CD4-positive, alpha-beta memory T cell (primary cell): ENCODE results near the gene ADCY7. TPM values are rescaled to one million over a fixed set of nuclear protein-coding genes. Genes with fewer than 3 reads are reported as not detected.

Source experiments
- microRNA-seq: library from miRNA; unstranded; fragments of <30 nt; microRNA quantifications from one replicate; pipeline ENCODE4 v1.2.0, GENCODE V29; 2021; ENCODE audit warnings: borderline replicate concordance, borderline number of aligned reads, borderline microRNAs expressed, mixed read lengths
- polyA plus RNA-seq, 2 donors: library from polyadenylated mRNA; unstranded; fragments of 300-500 nt; fragmentation: Illumina TruSeq; gene quantifications; one replicate each; pipeline ENCODE4 v1.2.3, GENCODE V29; 2021
- total RNA-seq, 2 experiments: library from RNA; stranded (reverse); gene quantifications; one replicate each; pipeline ENCODE4 v1.2.3, GENCODE V29; 2021

ADCY7 gene
- total and polyA plus RNA-seq, 4 experiments from 2014 or later = 34.8 to 235 (median 150) TPM

Small RNAs within 50 kb of the gene (microRNA-seq; reads per million reads assigned to microRNA genes)
- gene MIR6771 = not detected

Other genes starting within 250 kb of the ADCY7 start
- gene CNEP1R1, start 241.3 kb upstream of the ADCY7 start, total RNA-seq = 10 to 100 TPM; 34.2 to 40.8 TPM
- 10 to 100 TPM; 19.2 to 21.0 TPM for gene CNEP1R1, start 241.3 kb upstream of the ADCY7 start, polyA plus RNA-seq
- gene HEATR3, start 200.6 kb upstream of the ADCY7 start, total RNA-seq = 10 to 100 TPM; 20.5 to 25.6 TPM
- 1 to 10 TPM; 3.2 to 5.7 TPM for gene HEATR3, start 200.6 kb upstream of the ADCY7 start, polyA plus RNA-seq
- 10 to 100 TPM; 22.4 to 23.5 TPM for gene TENT4B, start 113.2 kb upstream of the ADCY7 start, total RNA-seq
- 1 to 10 TPM; 2.7 to 8.1 TPM for gene TENT4B, start 113.2 kb upstream of the ADCY7 start, polyA plus RNA-seq
- gene BRD7, start 102.4 kb downstream of the ADCY7 start, total RNA-seq = 10 to 100 TPM; 86.6 to 97.7 TPM
- 10 to 100 TPM; 18.1 to 67.3 TPM for gene BRD7, start 102.4 kb downstream of the ADCY7 start, polyA plus RNA-seq